Measurements from ENCODE around the gene CARD11.

CARD11 gene

GRCh38 chr7:2974093-2974819 is 69.4 kb downstream of the CARD11 start:
- TF ChIP-seq CTCF (conservative IDR thresholded peaks at IDR 0.05): no peak
- no peak overlapping the region for H3K27ac ChIP-seq

- TF ChIP-seq CTCF (conservative IDR thresholded peaks at IDR 0.05): no peak
- no peak overlapping the region for H3K27ac ChIP-seq
These were observed 70.9 kb downstream of the CARD11 start for GRCh38 chr7:2972835-2973161.

GRCh38 chr7:2971914-2972834 is 71.5 kb downstream of the CARD11 start:
- H3K27ac ChIP-seq: no peak overlapping the region
- TF ChIP-seq CTCF (conservative IDR thresholded peaks at IDR 0.05): no peak

GRCh38 chr7:2970861-2971260 is 72.8 kb downstream of the CARD11 start:
- TF ChIP-seq CTCF (conservative IDR thresholded peaks at IDR 0.05): no peak
- H3K27ac ChIP-seq: no peak overlapping the region

GRCh38 chr7:2970307-2970664 is 73.4 kb downstream of the CARD11 start:
- no peak for TF ChIP-seq CTCF (conservative IDR thresholded peaks at IDR 0.05)
- no peak overlapping the region for H3K27ac ChIP-seq

- H3K27ac ChIP-seq: no peak overlapping the region
- no peak for TF ChIP-seq CTCF (conservative IDR thresholded peaks at IDR 0.05)
These were observed 74.0 kb downstream of the CARD11 start for GRCh38 chr7:2969398-2970306.

All from VCaP (cell line).